GM23248 (cell line): ENCODE data around the gene MCM3.

Source experiments
- EZH2 ChIP-seq: fragments of 200-600 bp; sonication (generic); IDR thresholded peaks from 2 replicates; pipeline ENCODE4 v1.6.1; 2018; ENCODE audit warnings: antibody characterized with exemption, mild to moderate bottlenecking; ENCODE audit not compliant: insufficient read depth, poor library complexity, severe bottlenecking
- EZH2phosphoT487 ChIP-seq: fragments of 200-600 bp; sonication (generic); IDR thresholded peaks from 2 replicates; pipeline ENCODE4 v1.6.1; 2018; ENCODE audit warnings: antibody characterized with exemption, moderate library complexity, mild to moderate bottlenecking, low read depth; ENCODE audit not compliant: insufficient read depth

- TF ChIP-seq EZH2 (no peak), EZH2phosphoT487 (no peak)
These were observed 23.4 kb upstream of the MCM3 start for GRCh38 chr6:52307900-52308372.
